Measurements from ENCODE around the gene RBMS3. TPM values are rescaled to one million over a fixed set of nuclear protein-coding genes. Genes with fewer than 3 reads are reported as not detected.
A peak's percentile ranks its signal among the peaks of the same experiment; 100 is the strongest.
"Not testable (repeated sequence)": the region's sequence is repeated elsewhere in the genome, so short reads cannot be mapped to it uniquely, and the experiment has no call there.

Gene RBMS3
- polyA plus RNA-seq, 1 donor, result 27.7 TPM

DNA sequence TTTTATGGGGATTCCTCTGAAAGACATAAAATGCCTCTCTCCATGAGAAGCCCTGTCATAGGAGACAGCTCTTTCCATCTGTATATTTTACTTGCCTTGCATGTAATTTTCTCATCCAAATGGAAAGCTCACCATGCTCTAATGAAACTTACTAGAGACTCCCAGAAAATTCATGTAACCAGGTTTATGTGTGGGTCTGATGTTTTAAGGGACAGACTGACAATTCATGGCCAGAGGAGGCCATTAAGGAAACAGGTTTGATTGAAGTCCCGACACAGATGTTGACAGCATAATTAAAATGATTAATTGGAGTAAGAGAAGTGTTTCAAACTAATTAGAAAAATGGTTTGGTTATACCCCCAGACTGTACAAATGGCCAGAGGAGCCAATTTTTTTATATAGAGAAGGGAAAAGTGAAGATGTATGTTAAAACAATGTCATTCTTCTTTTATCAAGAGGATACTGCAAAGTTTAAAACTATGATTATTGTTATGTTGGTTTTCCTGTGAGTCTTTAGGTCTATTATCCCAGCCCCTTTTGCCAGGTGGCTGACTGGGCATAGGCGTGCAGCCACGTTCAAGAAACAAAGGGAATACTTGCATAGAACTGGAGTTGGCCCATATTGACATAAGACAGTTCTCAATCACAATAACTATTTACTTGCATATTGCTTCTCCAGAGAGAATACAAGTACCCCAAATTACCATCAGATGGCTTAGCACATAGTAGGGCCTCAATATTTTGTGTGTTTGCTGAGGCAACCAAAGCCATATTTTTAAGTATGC lies 64.8 kb downstream of the RBMS3 start:
- no peak for DNase-seq

DNA sequence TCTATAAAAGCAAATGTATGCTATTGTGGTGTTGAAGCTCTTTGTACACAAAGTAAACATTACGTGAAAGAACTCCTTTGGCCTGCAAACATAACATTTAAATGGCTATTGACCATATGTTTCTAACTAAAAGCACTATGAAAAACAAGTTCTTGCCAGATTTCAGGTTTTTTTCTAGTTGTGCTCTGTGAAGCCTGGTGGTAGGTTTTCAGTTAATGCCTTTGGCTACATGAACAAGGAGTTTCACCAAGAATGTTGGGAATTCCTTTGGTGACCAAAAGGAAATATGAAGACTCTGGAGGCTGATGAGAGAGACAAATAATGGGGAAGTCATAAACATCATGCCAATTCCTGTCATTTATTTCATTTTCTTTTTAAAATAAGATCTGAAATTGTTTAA lies 66.0 kb downstream of the RBMS3 start:
- no peak for DNase-seq

DNA sequence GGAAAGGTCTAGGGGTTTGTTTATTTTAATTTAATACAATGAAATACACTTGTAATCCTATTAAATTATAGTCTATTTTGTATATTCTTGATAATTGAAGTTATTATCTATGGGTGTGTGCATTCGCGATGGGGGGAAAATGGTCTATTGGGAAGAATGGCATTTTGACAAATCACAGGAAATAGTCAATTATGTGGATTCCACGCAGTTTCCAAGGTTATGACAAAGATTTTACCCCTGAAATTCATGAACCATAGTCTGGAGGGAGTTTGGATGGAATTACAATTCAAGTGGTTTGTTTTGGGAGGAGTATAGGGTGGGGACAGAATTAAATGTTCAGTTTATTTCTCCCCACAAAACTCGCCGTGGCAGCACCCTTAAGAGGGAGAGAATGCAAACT lies 66.5 kb downstream of the RBMS3 start:
- no peak for DNase-seq

DNA sequence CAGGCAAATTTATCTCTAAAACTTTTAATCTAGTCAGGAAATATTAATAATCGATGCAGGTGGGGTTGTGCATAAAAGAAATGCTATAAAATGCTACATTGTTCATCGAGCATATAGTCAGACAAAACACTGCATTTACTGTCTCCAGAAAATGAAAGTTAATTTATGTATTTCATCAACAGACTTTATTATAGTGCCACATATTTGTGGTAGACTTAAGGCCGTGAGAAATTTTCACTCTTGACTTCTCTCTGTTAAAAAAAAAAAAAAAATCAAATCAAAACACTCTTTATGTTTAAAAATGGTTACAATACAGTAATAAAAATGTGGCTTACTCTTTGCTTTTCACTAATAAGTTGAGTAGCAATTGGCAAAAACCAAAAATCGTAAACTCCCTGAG lies 67.4 kb downstream of the RBMS3 start:
- no peak for DNase-seq

DNA sequence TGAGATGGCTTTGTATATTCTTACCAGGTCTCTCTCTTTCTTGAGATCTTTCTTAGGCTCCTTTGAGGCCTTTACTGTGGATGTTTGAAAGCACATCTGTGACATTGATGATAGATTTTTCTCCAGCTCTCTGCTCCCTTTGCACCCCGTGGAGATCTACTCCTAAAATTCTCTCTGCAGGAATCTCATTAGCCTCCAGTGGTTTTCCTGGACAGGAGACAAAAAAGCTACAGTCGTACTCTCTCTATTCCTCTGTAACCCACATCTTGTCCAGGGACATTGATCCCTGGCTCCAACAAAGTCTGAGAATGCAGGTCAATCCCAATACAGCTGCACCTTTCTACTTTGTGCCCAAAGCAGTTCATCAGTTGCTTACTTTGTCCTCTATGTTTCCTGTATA lies 68.2 kb downstream of the RBMS3 start:
- DNase-seq, result no peak

DNA sequence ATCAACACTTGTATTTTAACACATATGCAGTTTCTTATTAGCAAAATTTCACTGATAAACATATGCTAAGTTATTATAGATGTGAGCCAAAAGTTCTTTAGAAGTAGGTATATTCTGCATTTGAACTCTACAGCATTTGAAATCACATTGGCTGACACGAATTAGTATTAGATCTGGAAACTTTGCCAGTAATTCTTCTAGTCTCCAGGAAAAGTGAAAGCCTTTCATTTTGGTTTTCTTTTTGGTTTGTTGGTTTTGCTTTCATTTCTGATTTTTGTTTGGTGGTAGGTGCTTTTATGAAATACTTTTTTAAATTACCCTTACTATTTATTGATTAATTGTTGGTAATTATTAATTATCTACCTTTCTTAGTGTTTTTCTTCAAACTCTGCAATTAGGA lies 72.9 kb downstream of the RBMS3 start:
- DNase-seq, result no peak

DNA sequence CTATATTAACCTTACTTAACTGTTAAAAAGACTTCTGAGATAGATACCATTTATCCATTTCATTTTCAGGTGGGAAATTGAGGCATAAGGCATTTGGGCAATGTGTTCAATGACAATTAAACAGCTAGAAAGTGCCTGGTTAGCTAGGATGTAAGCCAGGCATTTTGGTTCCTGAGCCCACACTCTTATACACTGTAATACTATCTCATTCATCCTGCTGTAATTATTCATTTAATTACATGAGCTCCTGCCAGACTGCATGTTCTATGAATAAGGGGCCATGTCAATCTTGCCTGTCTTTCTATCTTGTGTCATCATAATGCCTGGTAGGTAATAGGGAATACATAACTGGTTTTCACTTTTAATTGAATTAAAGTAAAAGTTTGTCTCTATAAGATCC lies 74.0 kb downstream of the RBMS3 start:
- no peak for DNase-seq

DNA sequence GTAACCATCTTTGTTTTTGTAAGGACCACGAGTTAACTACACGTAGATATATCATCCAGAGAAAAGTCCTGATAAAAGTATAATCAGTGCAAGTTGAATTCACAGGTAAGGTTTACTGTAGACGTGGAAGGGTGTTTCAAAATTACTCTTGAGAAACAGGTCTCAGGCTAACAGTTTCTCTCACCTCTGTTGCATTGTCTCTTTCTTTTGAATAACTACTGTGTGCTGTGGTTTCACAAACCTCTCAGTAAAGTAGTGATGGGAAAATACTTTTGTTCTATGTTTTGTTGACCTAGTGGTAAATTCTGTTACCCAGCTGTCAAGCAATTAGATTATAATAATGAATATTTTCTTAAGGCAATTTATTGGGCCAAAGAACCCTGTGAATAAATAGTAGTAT lies 75.2 kb downstream of the RBMS3 start:
- no peak for DNase-seq

DNA sequence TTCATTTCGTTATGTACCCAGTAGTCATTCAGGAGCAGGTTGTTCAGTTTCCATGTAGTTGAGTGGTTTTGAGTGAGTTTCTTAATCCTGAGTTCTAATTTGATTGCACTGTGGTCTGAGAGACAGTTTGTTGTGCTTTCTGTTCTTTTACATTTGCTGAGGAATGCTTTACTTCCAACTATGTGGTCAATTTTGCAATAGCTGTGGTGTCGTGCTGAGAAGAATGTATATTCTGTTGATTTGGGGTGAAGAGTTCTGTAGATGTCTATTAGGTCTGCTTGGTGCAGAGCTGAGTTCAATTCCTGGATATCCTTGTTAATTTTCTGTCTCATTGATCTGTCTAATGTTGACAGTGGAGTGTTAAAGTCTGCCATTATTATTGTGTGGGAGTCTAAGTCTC lies 79.4 kb downstream of the RBMS3 start:
- DNase-seq, result not testable (repeated sequence)

DNA sequence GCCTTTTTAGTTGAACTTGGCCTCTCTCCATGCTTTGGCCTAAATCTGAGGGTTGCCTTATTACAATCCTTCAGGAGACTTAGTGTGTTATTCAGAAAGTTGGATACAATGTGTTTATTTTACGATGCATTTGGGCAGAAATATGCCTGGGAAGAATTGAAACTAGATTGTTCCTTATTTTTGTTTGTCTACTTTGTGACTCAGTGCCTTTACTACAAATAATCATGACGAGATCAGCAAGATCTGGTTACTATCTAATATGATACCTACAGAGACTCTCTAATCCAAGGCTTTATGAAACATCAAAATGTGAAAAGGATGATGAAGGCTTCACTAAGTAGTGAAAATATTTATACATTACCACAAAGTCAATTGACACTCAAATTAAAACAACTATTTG lies 82.2 kb downstream of the RBMS3 start:
- DNase-seq, result no peak

DNA sequence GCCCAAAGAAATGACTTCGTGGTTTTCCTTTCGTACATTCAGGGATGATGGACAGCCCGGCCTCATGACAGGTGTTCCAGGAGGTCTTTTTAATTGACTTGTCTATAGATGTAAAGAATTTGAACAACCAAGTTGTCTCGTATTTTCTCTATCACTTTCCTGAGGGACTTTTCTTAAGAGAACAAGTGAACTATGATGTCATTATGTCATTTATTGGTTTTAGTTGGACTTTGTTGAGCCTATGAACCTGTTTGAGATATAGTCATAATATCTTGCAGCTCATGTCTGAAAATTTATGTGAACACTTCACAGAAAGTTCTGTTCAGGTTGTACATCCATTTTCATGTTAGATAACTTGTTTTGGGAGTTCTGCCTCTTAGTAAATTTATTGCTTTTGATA lies 89.2 kb downstream of the RBMS3 start:
- DNase-seq, result no peak

DNA sequence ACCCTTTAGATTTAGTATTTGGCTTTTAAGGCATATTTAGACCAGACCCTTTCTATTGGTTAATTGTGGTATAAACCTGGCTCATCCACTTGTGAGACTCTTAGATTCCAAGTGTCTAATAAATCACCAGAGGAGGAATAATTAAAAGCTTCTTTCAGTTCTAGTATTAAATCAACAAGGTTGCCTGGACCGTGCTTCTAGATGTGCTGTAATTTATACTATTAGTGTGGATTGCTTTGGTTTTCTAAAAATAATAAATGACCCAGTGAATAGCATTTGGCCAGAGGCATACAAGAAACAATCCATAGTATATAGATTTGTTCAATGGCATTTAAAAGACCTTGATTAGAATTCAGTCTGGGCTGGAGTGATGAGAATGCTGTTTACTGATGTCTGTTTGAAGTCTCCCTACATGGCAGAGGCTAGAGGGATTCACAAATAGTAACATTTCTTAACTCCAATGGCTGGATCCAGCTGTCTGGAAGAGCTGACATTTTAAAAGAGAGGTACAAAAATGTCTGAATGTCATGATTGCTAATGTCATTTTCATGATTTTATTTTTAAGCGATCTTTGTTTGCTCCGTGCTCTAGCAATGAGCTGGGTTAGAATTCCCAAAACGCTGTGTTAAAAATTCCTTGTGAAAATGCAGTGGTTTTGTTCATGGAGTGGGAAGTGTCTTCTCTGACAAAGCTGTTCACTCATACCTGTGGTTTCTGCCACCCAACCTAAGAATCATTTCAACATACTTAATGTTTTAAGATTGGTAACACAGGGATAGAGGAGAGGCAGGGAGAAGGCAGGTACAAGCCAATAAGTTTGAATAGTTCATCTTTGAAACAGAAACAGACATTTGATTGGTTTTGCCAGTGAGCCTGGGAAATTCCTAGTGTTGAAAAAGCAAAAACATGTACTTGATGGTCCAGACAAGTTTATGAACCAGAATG lies 89.9 kb downstream of the RBMS3 start:
- DNase-seq, result no peak

DNA sequence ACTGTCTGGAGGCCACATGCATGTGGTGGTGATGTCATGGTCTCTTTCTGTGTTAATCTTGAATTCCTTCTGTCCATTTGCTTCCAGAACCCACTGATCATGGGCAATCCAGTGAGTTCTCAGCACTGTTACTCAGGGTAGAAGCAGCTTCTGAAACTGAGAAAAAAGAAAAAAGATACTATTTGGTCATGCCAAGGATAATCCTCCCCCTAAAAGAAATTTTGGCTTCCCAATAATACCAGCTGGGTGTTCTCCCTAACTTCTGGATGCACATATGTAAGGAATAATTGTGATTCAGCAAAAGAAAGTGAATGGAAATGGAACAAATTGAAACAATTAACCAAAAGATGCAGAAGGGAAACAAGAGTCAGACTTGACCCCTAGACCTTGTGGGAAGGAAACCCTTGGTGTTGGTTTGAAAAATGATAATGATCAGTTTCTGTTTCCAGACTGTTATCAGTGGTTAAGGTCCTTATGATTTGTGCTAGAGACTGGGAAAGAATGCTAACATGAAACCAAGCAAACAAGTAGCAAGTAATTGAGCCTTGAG lies 92.3 kb downstream of the RBMS3 start:
- no peak for DNase-seq

DNA sequence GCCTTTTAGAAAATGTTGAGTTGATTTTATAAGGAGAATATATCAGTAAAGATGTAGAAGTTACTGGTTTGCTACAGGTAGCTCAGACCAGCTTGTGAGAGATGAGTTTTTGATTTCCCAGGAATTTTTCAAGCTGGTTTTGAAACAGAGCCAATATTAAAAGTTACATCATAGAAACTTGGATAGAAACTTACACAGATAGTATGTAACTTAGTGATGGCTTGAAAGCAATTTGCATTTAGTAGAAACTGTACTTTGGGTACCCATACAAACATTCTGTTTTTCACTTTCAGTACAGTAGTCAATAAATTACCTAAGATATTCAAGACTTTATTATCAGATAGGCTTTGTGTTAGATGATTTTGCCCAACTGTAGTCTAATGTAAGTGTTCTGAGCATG lies 93.4 kb downstream of the RBMS3 start:
- no peak for DNase-seq

DNA sequence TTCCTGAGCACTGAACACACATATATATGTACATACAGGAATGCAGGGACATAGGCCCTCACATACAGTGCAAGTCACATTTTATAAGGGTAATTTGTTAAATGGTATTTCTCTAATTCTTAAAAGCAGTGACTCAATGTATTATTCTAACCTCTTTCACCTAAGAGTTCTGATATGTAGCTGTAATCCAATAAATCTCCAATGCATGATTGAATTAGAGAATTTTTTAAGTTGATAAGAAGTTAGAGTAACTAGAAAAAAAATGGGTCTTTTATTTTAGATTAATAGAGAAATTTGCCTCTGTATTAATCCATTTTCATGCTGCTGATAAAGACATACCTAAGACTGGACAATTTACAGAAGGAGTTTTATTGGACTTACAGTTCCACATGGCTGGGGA lies 98.2 kb downstream of the RBMS3 start:
- no peak for DNase-seq

DNA sequence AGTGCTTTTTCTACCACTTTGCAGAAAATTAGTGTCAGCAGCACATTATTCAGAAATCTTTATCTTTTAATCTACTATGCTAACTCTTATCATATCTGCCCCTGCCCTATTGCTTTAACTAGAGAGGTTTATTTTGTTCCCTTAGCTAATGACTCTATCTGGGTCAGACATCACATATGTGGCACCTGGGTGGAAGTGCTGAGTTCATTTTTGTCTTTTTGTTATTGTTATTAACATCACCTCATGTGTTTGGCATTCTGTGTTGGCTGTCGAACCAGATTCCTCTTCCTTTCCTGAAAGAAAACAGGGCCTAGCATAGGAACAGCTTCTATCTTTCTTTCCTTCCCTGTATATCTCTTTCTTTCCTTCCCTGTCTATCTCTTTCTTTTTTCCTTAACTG lies 100.7 kb downstream of the RBMS3 start:
- DNase-seq, result no peak

DNA sequence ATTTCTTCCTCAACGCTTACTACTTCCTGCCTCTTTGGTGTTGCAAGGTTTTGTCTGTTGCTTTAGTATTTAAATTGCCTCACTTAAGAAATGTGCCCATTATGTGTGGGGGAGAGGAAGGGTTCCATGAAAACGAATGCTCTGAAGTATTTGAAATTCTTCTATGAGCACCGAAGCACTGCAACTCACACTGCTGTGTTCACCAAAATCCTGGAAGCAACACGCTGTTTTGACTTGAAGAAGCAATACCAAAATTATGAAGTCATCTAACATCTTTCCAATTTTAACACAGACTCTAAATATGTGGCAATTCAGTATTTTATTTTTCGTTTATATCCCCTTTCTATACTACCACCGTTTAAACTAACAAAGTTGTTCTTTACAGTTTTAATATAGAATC lies 101.5 kb downstream of the RBMS3 start:
- DNase-seq, result no peak

DNA sequence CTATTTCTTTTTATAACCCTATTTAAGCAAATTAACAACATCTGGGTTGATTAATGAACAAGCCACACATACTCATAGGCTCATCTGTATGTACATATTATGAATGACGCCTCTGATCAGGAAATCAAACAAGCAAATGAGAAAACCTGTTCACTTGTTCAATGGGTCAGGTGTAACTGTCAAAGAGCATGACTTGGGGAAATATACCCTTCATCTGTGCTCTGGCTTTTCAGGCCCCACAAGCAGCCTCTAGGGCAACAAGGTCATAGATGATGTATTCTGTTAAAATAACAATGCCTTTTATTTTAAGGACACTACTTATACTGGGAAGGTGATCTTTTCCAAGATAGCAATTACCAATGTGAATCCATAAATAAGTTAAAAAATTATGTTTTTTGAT lies 102.0 kb downstream of the RBMS3 start:
- no peak for DNase-seq

DNA sequence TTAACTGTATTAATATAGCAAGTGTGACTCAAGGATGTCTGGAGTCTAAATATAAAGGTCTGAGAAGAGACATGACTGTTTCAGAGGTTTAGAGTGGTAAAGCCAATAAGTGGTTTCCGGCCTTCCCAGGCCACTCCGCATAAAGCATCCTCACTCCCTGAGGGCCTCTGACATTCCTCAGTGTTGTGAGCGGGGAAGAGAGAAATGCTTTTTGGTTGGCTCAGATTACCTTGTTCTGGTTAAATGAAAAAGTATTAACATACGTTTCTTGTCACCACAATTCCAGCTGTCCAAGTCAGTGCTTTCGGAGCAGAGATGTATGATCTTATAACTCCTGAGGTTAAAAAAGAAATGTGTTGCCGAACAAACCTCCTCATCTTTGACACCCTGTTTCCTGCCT lies 103.8 kb downstream of the RBMS3 start:
- peak; percentile 48 for DNase-seq

DNA sequence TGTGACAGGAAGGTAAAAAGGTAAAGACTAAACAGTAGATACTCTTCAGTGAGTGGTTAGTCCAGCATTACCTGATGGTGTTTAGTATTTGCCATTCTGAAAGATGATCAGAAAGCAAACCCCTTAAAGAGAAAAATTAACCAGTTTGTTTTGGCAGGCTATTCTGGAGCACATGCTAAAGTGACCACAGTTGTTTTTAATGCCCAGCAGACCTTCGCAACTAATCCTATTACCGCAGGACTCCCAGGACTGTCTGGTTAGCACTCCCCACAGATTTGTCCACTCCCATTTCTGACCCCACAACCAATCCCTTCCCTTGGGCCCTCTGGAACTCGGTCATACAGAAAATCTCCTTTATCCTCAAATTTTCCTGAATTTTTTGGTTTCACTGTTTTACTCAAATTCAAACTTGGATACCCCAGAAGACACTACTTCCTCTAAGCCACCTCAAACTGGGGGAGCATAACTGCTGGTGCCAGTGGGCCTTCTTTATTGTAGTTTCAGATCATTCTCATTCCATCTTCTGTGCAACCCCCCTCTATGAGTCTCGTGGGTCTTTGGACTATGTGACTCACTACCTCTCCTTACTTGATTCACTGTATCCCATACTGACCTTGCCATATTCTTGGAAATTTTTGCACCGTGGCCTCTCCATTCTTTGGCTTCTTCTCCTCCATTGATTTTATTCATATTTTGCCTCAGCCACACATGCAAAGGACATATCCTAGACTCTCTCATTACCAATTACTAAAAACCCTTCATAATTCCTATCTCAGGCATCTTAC lies 104.4 kb downstream of the RBMS3 start:
- DNase-seq, result no peak

DNA sequence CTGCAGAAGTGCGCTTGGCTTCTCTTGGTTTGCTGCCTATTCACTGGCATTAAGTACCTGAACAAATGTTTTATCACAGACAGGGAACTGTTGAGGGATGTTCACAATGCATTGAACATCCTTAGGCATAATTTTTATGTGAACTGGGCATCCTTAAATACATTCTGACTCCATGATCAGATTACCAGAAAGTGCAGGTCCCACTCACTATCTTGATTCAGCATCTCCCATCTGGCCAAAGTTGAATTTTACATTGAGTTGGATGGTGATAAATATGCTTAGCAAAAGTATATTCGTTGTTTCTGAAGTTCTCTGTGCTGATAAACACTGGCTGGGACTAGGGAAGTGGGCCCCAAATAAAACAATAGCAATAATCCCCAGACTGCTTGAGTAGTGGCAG lies 108.5 kb downstream of the RBMS3 start:
- DNase-seq, result no peak

DNA sequence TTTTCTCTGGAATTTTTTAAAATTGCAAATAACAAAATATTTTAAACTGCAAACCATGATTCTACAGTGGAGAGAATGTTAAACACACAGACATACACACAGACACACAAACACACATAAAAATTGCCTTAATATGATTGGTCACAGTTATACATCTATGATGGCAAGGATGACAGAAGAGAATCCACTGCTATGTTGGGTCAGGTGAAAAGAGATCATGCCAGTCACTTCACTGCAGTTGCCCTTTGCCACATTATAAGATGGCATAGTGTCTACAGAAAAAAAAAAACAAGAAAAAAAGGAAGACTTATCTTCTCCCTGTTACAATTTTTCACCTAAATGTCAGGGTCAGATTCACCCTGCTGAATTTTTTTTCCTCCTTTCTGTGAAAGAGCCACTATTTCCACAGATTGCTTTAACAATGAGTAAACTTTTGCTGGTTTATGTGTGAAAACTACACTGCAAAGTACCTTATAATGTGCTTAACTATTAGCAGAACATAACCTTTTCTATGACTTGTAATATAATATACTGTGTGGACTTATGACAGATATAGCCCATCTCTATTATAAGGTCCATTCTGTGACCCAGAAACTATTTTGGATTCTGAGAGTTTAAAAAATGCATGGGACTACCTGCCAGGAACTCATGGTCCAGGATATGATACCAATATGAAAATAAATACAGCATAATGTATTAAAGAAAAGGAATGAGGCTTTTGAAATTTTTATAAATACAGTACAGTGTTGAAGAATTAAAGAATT lies 111.9 kb downstream of the RBMS3 start:
- no peak for DNase-seq
